ENCODE data around the gene POMT1.
A peak's percentile ranks its signal among the peaks of the same experiment; 100 is the strongest.

The POMT1 gene

DNA sequence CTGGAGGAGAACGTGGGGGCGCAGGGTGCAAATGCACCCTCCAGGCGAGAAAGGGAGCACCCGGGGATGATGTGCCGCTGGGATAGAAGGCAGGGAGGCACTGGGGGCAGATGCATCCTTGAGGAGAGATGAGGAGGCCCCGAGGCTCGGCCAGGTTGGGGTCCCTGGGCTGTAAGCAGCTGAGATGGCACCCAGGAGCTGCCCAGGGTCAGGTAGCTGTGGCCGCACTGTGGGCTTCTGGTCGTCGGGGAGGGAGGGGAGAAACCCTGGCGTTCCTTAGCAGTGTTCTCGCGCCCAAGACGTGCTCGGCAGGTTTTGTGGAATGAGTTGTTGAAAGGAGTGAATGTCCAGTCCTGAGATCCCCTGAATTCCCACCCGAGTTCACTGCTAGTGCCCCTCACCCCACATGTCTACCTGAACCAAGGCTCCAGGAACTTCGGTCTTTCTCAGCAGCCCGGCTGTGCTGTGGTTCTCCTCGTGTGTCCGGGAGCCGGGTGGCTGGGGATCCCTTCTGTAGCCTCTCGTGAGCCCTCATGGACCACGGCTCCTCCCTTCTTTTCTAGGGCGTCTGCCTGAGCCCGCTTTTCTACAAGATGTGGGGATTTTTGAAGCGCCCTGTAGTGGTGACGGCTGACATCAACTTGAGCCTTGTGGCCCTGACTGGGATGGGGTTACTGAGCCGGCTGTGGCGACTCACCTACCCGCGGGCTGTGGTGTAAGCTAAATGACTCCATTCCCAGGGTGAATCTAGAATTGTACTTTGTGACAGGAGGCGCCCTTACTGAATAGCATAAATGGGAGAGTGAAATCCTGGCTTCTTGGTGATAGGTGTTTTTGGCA is 1.1 kb downstream of the POMT1 start:
- no peak for DNase-seq
- H2AFZ ChIP-seq (ENCODE audit: low read length) = peak overlapping the region; percentile 96
- H3K9me3 ChIP-seq (replicated peaks; ENCODE audit: insufficient read depth, low read length) = no peaks in the 10 kb centered on the region

DNA sequence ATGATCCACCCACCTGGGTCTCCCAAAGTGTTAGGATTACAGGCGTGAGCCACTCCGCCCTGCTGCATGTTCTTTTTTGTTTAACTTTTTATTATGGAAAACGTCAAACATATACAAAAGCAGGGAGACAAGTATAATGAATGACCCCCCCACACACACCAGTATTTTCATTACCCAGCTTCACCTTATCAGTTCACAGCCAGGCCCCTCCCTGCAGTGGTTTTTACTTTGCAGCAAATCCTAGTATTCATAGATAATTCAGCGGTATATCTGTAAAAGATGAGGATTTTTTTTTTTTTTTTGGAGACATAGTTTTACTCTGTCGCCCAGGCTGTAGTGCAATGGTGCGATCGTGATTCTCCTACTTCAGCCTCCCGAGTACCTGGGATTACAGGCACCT is 2.3 kb downstream of the POMT1 start:
- H3K27ac ChIP-seq (ENCODE audit: low read length) = no peak overlapping the region
- H3K9ac ChIP-seq (ENCODE audit: low read length) = no peak overlapping the region
- peaks cover 25% of the 10 kb centered on the region for H3K4me1 ChIP-seq (ENCODE audit: low read length)
- peaks cover 40% of the 10 kb centered on the region for H3K79me2 ChIP-seq (ENCODE audit: low read length)
- H3K4me2 ChIP-seq (ENCODE audit: low read depth, low read length) = no peak overlapping the region
- no peaks in the 10 kb centered on the region for H4K20me1 ChIP-seq (ENCODE audit: insufficient read depth, low read length)
- H3K36me3 ChIP-seq (replicated peaks; ENCODE audit: insufficient read depth, low read length) = no peaks in the 10 kb centered on the region; the same call in 1 of the 2 replicates
- DNase-seq = no peak
- H2AFZ ChIP-seq (ENCODE audit: low read length) = no peak overlapping the region
- TF ChIP-seq EZH2phosphoT487 (IDR thresholded peaks at IDR 0.05; ENCODE audit: low read length) = no peak
- no peaks in the 10 kb centered on the region for H3K9me2 ChIP-seq (replicated peaks; ENCODE audit: insufficient read depth, low read length)
- no peak overlapping the region for H3K4me3 ChIP-seq (ENCODE audit: low read length)
- no peaks in the 10 kb centered on the region for H3K27me3 ChIP-seq (replicated peaks; ENCODE audit: insufficient read depth, low read length)
- H3F3A ChIP-seq (ENCODE audit: insufficient read depth, low read length) = peaks cover 25% of the 10 kb centered on the region
- no peaks in the 10 kb centered on the region for H3K9me3 ChIP-seq (replicated peaks; ENCODE audit: insufficient read depth, low read length)

More for the DNA sequence above, 1.1 kb downstream of the POMT1 start:
- H4K20me1 ChIP-seq (ENCODE audit: insufficient read depth, low read length) = no peaks in the 10 kb centered on the region
- peak overlapping the region; percentile 95 for H3K4me2 ChIP-seq (ENCODE audit: low read depth, low read length)
- H3K27me3 ChIP-seq (replicated peaks; ENCODE audit: insufficient read depth, low read length) = no peaks in the 10 kb centered on the region
- no peaks in the 10 kb centered on the region for H3K9me2 ChIP-seq (replicated peaks; ENCODE audit: insufficient read depth, low read length)
- peak overlapping the region; percentile 98; the same call in 1 of the 2 replicates for H3K27ac ChIP-seq (ENCODE audit: low read length)
- TF ChIP-seq EZH2 (optimal IDR thresholded peaks at IDR 0.05; ENCODE audit: low read depth, low read length) (no peak), EZH2phosphoT487 (IDR thresholded peaks at IDR 0.05; ENCODE audit: low read length) (no peak)
- TF ChIP-seq, protein P1, sequence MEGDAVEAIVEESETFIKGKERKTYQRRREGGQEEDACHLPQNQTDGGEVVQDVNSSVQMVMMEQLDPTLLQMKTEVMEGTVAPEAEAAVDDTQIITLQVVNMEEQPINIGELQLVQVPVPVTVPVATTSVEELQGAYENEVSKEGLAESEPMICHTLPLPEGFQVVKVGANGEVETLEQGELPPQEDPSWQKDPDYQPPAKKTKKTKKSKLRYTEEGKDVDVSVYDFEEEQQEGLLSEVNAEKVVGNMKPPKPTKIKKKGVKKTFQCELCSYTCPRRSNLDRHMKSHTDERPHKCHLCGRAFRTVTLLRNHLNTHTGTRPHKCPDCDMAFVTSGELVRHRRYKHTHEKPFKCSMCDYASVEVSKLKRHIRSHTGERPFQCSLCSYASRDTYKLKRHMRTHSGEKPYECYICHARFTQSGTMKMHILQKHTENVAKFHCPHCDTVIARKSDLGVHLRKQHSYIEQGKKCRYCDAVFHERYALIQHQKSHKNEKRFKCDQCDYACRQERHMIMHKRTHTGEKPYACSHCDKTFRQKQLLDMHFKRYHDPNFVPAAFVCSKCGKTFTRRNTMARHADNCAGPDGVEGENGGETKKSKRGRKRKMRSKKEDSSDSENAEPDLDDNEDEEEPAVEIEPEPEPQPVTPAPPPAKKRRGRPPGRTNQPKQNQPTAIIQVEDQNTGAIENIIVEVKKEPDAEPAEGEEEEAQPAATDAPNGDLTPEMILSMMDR (IDR thresholded peaks at IDR 0.05; ENCODE audit: low read length) = no peak
- H3K4me1 ChIP-seq (ENCODE audit: low read length) = peaks cover 36% of the 10 kb centered on the region
- peaks cover 47% of the 10 kb centered on the region for H3K79me2 ChIP-seq (ENCODE audit: low read length)
- no peaks in the 10 kb centered on the region for H3K36me3 ChIP-seq (replicated peaks; ENCODE audit: insufficient read depth, low read length)
- H3K9ac ChIP-seq (ENCODE audit: low read length) = peak overlapping the region; percentile 93
- H3K4me3 ChIP-seq (ENCODE audit: low read length) = peak overlapping the region; percentile 95
- H3F3A ChIP-seq (ENCODE audit: insufficient read depth, low read length) = peaks cover 37% of the 10 kb centered on the region

DNA sequence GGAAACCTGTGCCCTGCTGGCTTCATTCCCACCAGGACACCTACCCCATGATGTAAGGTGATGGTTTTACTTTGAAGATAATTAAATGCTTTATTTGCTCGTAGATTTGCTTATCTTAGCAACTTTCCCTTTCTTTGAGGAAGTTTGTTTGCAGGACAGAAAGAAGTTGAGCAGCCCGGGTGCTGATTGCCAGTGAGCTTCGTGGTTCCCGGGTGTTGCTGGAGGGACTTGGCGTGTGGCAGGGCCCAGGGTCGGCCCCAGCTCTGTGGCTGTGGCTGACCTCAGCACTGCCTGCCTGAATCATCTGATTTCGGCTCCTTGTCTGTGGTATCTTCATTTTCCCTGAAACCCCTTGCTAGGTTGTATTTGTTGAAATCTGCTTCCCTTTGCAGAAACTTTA is 8.7 kb downstream of the POMT1 start:
- Histone ChIP-seq H3K4me2 (ENCODE audit: low read depth, low read length) (no peak overlapping the region), H3K4me1 (ENCODE audit: low read length) (no peaks in the 10 kb centered on the region), H3K79me2 (ENCODE audit: low read length) (peaks cover 7% of the 10 kb centered on the region; the same call in 1 of the 2 replicates), H4K20me1 (ENCODE audit: insufficient read depth, low read length) (no peaks in the 10 kb centered on the region), H3K9me2 (replicated peaks; ENCODE audit: insufficient read depth, low read length) (no peaks in the 10 kb centered on the region), H3K9ac (ENCODE audit: low read length) (no peak overlapping the region), H3K4me3 (ENCODE audit: low read length) (no peak overlapping the region), H2AFZ (ENCODE audit: low read length) (no peak overlapping the region), H3K9me3 (replicated peaks; ENCODE audit: insufficient read depth, low read length) (no peaks in the 10 kb centered on the region), H3F3A (ENCODE audit: insufficient read depth, low read length) (no peaks in the 10 kb centered on the region), H3K36me3 (replicated peaks; ENCODE audit: insufficient read depth, low read length) (peaks cover 3% of the 10 kb centered on the region), H3K27ac (ENCODE audit: low read length) (no peak overlapping the region), H3K27me3 (replicated peaks; ENCODE audit: insufficient read depth, low read length) (no peaks in the 10 kb centered on the region)
- TF ChIP-seq, protein P1 (IDR thresholded peaks at IDR 0.05; ENCODE audit: low read length) = no peak
- TF ChIP-seq EZH2 (optimal IDR thresholded peaks at IDR 0.05; ENCODE audit: low read depth, low read length) (no peak), EZH2phosphoT487 (IDR thresholded peaks at IDR 0.05; ENCODE audit: low read length) (no peak)
- no peak for DNase-seq

DNA sequence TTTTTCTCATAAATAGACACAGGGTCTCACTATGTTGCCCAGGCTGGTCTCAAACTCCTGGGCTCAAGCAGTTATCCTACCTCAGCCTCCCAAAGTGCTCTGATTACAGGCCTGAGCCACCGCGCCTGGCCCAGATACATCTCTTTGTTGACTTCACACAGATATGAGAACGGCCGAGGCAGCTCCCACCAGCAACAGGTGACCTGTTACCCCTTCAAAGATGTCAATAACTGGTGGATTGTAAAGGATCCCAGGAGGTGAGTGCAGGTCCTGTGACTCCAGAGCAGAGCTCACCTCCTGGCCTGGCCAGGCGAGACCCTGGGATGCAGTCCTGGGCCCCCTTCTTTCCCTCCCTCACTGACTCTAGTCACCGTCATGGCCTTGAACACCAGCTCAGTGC is 9.2 kb downstream of the POMT1 start:
- Histone ChIP-seq H3K36me3 (replicated peaks; ENCODE audit: insufficient read depth, low read length) (peaks cover 3% of the 10 kb centered on the region), H3K79me2 (ENCODE audit: low read length) (peaks cover 6% of the 10 kb centered on the region; the same call in 1 of the 2 replicates), H3K4me3 (ENCODE audit: low read length) (no peak overlapping the region), H3K27me3 (replicated peaks; ENCODE audit: insufficient read depth, low read length) (no peaks in the 10 kb centered on the region), H3K4me2 (ENCODE audit: low read depth, low read length) (no peak overlapping the region), H3K4me1 (ENCODE audit: low read length) (no peaks in the 10 kb centered on the region), H4K20me1 (ENCODE audit: insufficient read depth, low read length) (no peaks in the 10 kb centered on the region), H3K27ac (ENCODE audit: low read length) (no peak overlapping the region), H2AFZ (ENCODE audit: low read length) (no peak overlapping the region), H3K9me2 (replicated peaks; ENCODE audit: insufficient read depth, low read length) (no peaks in the 10 kb centered on the region), H3K9me3 (replicated peaks; ENCODE audit: insufficient read depth, low read length) (no peaks in the 10 kb centered on the region), H3F3A (ENCODE audit: insufficient read depth, low read length) (no peaks in the 10 kb centered on the region), H3K9ac (ENCODE audit: low read length) (no peak overlapping the region)
- no peak for DNase-seq
- TF ChIP-seq EZH2 (optimal IDR thresholded peaks at IDR 0.05; ENCODE audit: low read depth, low read length) = no peak
- TF ChIP-seq, protein P1 (IDR thresholded peaks at IDR 0.05; ENCODE audit: low read length) = no peak
- no peak for TF ChIP-seq EZH2phosphoT487 (IDR thresholded peaks at IDR 0.05; ENCODE audit: low read length)
